Common myeloid progenitor, CD34-positive (primary cell): ENCODE results near the gene RNF10.
A peak's percentile ranks its signal among the peaks of the same experiment; 100 is the strongest.
"Not testable (repeated sequence)": the region's sequence is repeated elsewhere in the genome, so short reads cannot be mapped to it uniquely, and the experiment has no call there.

Experiments
- CTCF ChIA-PET: fragments of 350-600 bp; sonication (Branson Sonifier 250); formaldehyde crosslinking; loops from one replicate; lab custom pipeline; 2021; ENCODE audit warnings: antibody characterized with exemption; lab: Charles Lee
- POLR2A ChIA-PET: fragments of 350-600 bp; sonication (Branson Sonifier 250); formaldehyde crosslinking; loops from one replicate; lab custom pipeline; 2021; ENCODE audit warnings: antibody characterized with exemption; lab: Charles Lee
- DNase-seq, 3 donors: peaks; one replicate each; pipeline versions ENCODE4 v3.0.0 to v3.0.0-alpha.2; 2013
- H3K27ac ChIP-seq, 2 experiments: 1 replicate in 1 of 2; 2 replicates in 1 of 2; pipeline ENCODE4 v1.7.0; 2013; ENCODE audit warnings: inconsistent platforms in 2 of 2, low read length in 2 of 2, mild to moderate bottlenecking in 2 of 2, low read depth in 1 of 2, moderate library complexity in 1 of 2; ENCODE audit not compliant: severe bottlenecking in 2 of 2, insufficient read depth in 1 of 2, poor library complexity in 1 of 2
- H3K27me3 ChIP-seq, 5 experiments: replicated peaks in 2 of 5; 1 replicate in 3 of 5; 2 replicates in 2 of 5; pipeline versions ENCODE4 v1.6.1 to v1.7.0; 2013; ENCODE audit warnings: low read length in 4 of 5, mild to moderate bottlenecking in 2 of 5, moderate library complexity in 2 of 5, inconsistent platforms in 1 of 5; ENCODE audit not compliant: insufficient read depth in 5 of 5, control insufficient read depth in 4 of 5
- H3K36me3 ChIP-seq, 4 experiments: 1 replicate in 2 of 4; 2 replicates in 2 of 4; pipeline versions ENCODE4 v1.6.1 to v1.7.0; 2013; ENCODE audit warnings: low read length in 3 of 4, control low read depth in 1 of 4, mild to moderate bottlenecking in 1 of 4; ENCODE audit not compliant: control insufficient read depth in 4 of 4, insufficient read depth in 4 of 4
- H3K4me1 ChIP-seq, 4 experiments: 1 replicate in 3 of 4; 2 replicates in 1 of 4; pipeline versions ENCODE4 v1.6.1 to v1.7.1; 2013; ENCODE audit warnings: low read length in 3 of 4, mild to moderate bottlenecking in 3 of 4, control low read depth in 1 of 4, inconsistent platforms in 1 of 4, moderate library complexity in 1 of 4; ENCODE audit not compliant: control insufficient read depth in 4 of 4, insufficient read depth in 4 of 4; ENCODE audit errors: control extremely low read depth in 1 of 4
- H3K4me3 ChIP-seq, 7 experiments: 1 replicate in 4 of 7; 2 replicates in 3 of 7; pipeline versions ENCODE4 v1.5.1 to v1.7.0; 2013; ENCODE audit warnings: mild to moderate bottlenecking in 7 of 7, low read length in 6 of 7, moderate library complexity in 6 of 7, inconsistent platforms in 2 of 7, low read depth in 2 of 7, control low read depth in 1 of 7; ENCODE audit not compliant: insufficient read depth in 4 of 7, control insufficient read depth in 1 of 7; ENCODE audit errors: extremely low read depth in 1 of 7
- H3K9me3 ChIP-seq, 5 experiments: 1 replicate in 4 of 5; 2 replicates in 1 of 5; pipeline versions ENCODE4 v1.6.1 to v1.7.1; 2013; ENCODE audit warnings: low read length in 4 of 5, mild to moderate bottlenecking in 2 of 5, inconsistent platforms in 1 of 5, low read depth in 1 of 5, moderate library complexity in 1 of 5; ENCODE audit not compliant: control insufficient read depth in 4 of 5, insufficient read depth in 2 of 5; ENCODE audit errors: control extremely low read depth in 1 of 5
- WGBS: methylation state at CpG from one replicate; pipeline ENCODE4 v1.1.5; 2013; ENCODE audit not compliant: insufficient coverage; 5-methylcytosine and 5-hydroxymethylcytosine counted together

RNF10 gene

GRCh38 chr12:120522568-120522967 lies 11.6 kb upstream of the RNF10 start:
- Histone ChIP-seq H3K27ac (no peak overlapping the region), H3K9me3 (no peaks in the 10 kb centered on the region), H3K4me3 (no peak overlapping the region), H3K36me3 (peaks cover 0 to 16% (median 7%) of the 10 kb centered on the region in 4 experiments), H3K4me1 (no peaks in the 10 kb centered on the region), H3K27me3 (no peaks in the 10 kb centered on the region)
- POLR2A ChIA-PET, result no interaction called here
- 95% methylated on average over 9 of the region's 9 CpGs for WGBS
- CTCF ChIA-PET, result no interaction called here
- no peak for DNase-seq

GRCh38 chr12:120528861-120529525 lies 5.2 kb upstream of the RNF10 start, which contains the start of gene COQ5:
TSS of gene COQ5 (minus strand) at chr12:120529158. CDS start at chr12:120529141, 17 bp downstream.
- CTCF ChIA-PET, result interaction anchor here (1.7 kb wide), 1 partner anchor 10 kb away, joined by 11 read pairs; no protein-coding TSS in a partner anchor
- H3K9me3 ChIP-seq, result no peaks in the 10 kb centered on the region
- H3K27ac ChIP-seq, result peak within 1 kb of the TSS; percentile 87 to 96
- H3K36me3 ChIP-seq, result peaks cover 0 to 5% (median 1%) of the 10 kb centered on the region in 4 experiments
- no peaks in the 10 kb centered on the region for H3K27me3 ChIP-seq
- peak within 1 kb of the TSS; percentile 94 to 100 (median 99) for H3K4me3 ChIP-seq
- H3K4me1 ChIP-seq, result peaks cover 0 to 15% (median 7%) of the 10 kb centered on the region in 4 experiments
- POLR2A ChIA-PET, result interaction anchor here (0.6 to 0.8 kb wide), 2 partner anchors 9 to 238 kb away, joined by 3 read pairs; no protein-coding TSS in a partner anchor
- peak; percentile 82 to 87 (median 83) for DNase-seq
- WGBS, result under 1% methylated on average over 37 of the region's 38 CpGs

DNA sequence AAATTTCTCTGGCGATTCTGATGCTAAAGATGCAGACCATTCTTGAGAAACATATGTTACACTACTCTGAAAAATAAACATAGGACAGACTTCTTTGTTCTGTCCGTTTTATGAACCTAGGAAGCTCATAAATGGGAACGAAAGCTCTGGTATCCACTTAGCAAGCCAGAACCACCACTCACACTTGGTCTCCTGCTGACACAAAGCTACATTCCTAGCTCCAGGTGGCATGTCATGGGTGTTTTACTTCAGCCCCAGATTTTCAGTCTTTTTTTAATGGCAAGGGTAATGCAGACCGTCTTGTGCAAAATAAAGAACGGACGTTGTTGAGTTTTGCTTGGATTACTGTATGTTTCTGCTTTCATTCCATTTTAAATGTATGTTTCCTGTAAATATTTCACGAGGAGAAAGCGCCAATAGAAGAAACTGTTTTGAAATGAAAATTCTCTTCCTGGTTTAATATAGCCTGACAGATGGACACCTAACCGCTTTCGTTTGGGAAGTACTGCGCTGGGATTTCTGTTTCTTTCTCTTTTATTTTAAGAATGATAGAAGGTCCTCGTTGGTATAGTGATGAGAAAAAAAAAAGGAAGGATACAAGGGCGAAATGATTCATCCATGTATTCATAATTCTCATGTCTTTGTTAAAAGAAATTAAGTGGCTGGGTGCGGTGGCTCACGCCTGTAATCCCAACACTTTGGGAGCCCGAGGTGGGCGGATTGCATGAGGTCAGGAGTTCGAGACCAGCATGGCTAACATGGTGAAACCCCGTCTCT lies 4.3 kb upstream of the RNF10 start:
- WGBS, result 34% methylated on average over 11 of the region's 19 CpGs
- no peaks in the 10 kb centered on the region for H3K27me3 ChIP-seq

GRCh38 chr12:120530418-120530761 lies 3.8 kb upstream of the RNF10 start:
- H3K9me3 ChIP-seq, DNase-seq, H3K27ac ChIP-seq, H3K36me3 ChIP-seq, CTCF ChIA-PET, H3K27me3 ChIP-seq, POLR2A ChIA-PET: not testable (repeated sequence)
- Histone ChIP-seq H3K4me1 (peaks cover 2 to 17% (median 9%) of the 10 kb centered on the region in 4 experiments), H3K4me3 (peak overlapping the region in 3 of 7 experiments; percentile 94 to 100 (median 99))

More for the DNA sequence above, 4.3 kb upstream of the RNF10 start:
- Histone ChIP-seq H3K4me1 (peaks cover 0 to 15% (median 7%) of the 10 kb centered on the region in 4 experiments), H3K4me3 (peak overlapping the region in 6 of 7 experiments; percentile 94 to 100 (median 99)), H3K27ac (peak overlapping the region; percentile 87 to 96), H3K9me3 (no peaks in the 10 kb centered on the region), H3K36me3 (peaks cover 0 to 5% (median 1%) of the 10 kb centered on the region in 4 experiments)
- DNase-seq, result peak in 2 of 3 donors; percentile 36 to 49
- ChIA-PET POLR2A (interaction anchor here (0.6 kb wide), 1 partner anchor 239 kb away, joined by 3 read pairs; no protein-coding TSS in a partner anchor), CTCF (interaction anchor here (1.7 kb wide), 1 partner anchor 9 kb away, joined by 11 read pairs; no protein-coding TSS in a partner anchor)

DNA sequence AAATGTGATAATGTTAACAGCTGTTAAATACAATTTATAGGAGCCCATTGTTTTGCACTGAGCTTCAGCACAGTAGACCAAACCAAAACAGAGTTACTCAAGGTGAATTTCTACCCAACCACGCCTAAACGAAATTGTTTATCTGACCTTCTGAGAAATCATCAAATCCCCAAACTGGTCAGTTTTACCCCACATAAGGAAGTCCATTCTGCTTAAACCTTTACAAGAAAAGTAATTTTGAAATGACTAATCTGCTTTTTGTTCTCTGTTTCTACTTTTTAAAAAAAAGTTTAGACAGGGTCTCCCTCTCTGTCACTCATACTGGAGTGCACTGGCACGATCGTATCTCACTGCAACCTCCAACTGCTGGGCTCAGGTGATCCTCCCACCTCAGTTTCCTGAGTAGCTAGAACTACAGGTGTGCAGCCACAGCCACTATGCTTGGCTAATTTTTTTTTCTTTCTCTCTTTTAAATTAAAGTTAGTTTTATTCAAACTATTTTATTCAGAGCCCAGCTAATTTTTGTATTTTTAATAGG lies 1.4 kb upstream of the RNF10 start:
- no peak for DNase-seq
- WGBS, result 78% methylated on average over 3 of the region's 4 CpGs
- H3K4me1 ChIP-seq, result peaks cover 19 to 41% (median 33%) of the 10 kb centered on the region in 4 experiments
- H3K27me3 ChIP-seq, result no peaks in the 10 kb centered on the region
- POLR2A ChIA-PET, result no interaction called here
- H3K4me3 ChIP-seq, result no peak overlapping the region
- H3K27ac ChIP-seq, result no peak overlapping the region
- CTCF ChIA-PET, result no interaction called here
- no peaks in the 10 kb centered on the region for H3K9me3 ChIP-seq
- H3K36me3 ChIP-seq, result peaks cover 0 to 8% (median 1%) of the 10 kb centered on the region in 4 experiments

- POLR2A ChIA-PET, result interaction anchor here (0.6 kb wide), 1 partner anchor 883 kb away, joined by 4 read pairs; no protein-coding TSS in a partner anchor
- 0% methylated on average over 38 of the region's 52 CpGs for WGBS
- peak overlapping the region; percentile 84 to 96 (median 91) for H3K4me3 ChIP-seq
- CTCF ChIA-PET, result interaction anchor here (0.8 to 1.4 kb wide), 2 partner anchors 25 to 95 kb away, joined by 3 read pairs; no protein-coding TSS in a partner anchor
- H3K4me1 ChIP-seq, result peaks cover 37 to 52% (median 46%) of the 10 kb centered on the region in 4 experiments
- peak overlapping the region; percentile 86 to 95 for H3K27ac ChIP-seq
- peaks cover 0 to 14% (median 4%) of the 10 kb centered on the region in 4 experiments for H3K36me3 ChIP-seq
- H3K27me3 ChIP-seq, result no peaks in the 10 kb centered on the region
- peak; percentile 69 to 88 (median 82) for DNase-seq
- H3K9me3 ChIP-seq, result no peaks in the 10 kb centered on the region
These were observed 823 bp downstream of the RNF10 start for GRCh38 chr12:120534703-120535655.
